MCF 10A (cell line): ENCODE measurements around the gene MGAT4B. TPM values are rescaled to one million over a fixed set of nuclear protein-coding genes. Genes with fewer than 3 reads are reported as not detected.
A peak's percentile ranks its signal among the peaks of the same experiment; 100 is the strongest.

Source experiments
- BruUV-seq: library from RNA; stranded (reverse); fragments of 400-500 nt; replicated peaks from 2 replicates; lab custom pipeline; 2021; lab: Mats Ljungman, UMichigan
- CTCF ChIA-PET: fragments of 300-600 bp; sonication (Branson Sonifier 250); formaldehyde crosslinking; extraction: SDS; loops from one replicate; lab custom pipeline; 2021; ENCODE audit warnings: antibody characterized with exemption, inconsistent platforms; lab: Yijun Ruan, JAX
- POLR2A ChIA-PET: fragments of 300-600, 350-650 bp; sonication (Branson Sonifier 250); formaldehyde crosslinking; extraction: SDS; loops from one replicate; lab custom pipeline; 2020; ENCODE audit warnings: antibody characterized with exemption, inconsistent platforms; lab: Yijun Ruan, JAX
- DNase-seq: peaks from one replicate; pipeline ENCODE4 v3.0.0-alpha.2; 2018; ENCODE audit not compliant: unreplicated experiment
- H3K27ac Mint-ChIP-seq: one replicate; pipeline ENCODE4 v1.8.0; 2022; ENCODE audit warnings: mild to moderate bottlenecking, low read depth, mixed read lengths; ENCODE audit not compliant: unreplicated experiment
- H3K27me3 Mint-ChIP-seq: one replicate; pipeline ENCODE4 v1.8.0; 2022; ENCODE audit warnings: mixed read lengths; ENCODE audit not compliant: insufficient read depth, unreplicated experiment
- H3K36me3 Mint-ChIP-seq: one replicate; pipeline ENCODE4 v1.8.0; 2022; ENCODE audit warnings: mild to moderate bottlenecking, moderate library complexity, mixed read lengths; ENCODE audit not compliant: insufficient read depth, unreplicated experiment
- H3K4me1 Mint-ChIP-seq: one replicate; pipeline ENCODE4 v1.8.0; 2022; ENCODE audit warnings: mixed read lengths; ENCODE audit not compliant: insufficient read depth, unreplicated experiment
- H3K4me3 Mint-ChIP-seq: one replicate; pipeline ENCODE4 v1.8.0; 2022; ENCODE audit warnings: mild to moderate bottlenecking, moderate library complexity, mixed read lengths; ENCODE audit not compliant: unreplicated experiment
- H3K9me3 Mint-ChIP-seq: one replicate; pipeline ENCODE4 v1.8.0; 2022; ENCODE audit warnings: mixed read lengths; ENCODE audit not compliant: unreplicated experiment
- intact Hi-C: fragments of 100-400 bp; cut with micrococcal nuclease; formaldehyde crosslinking; loops from 2 replicates; pipeline ENCODE4 v1.14.1; 2022
- total RNA-seq: library from RNA; stranded (reverse); gene quantifications from 2 replicates; pipeline ENCODE4 v1.2.3, GENCODE V29; 2022
- TF ChIP-seq, protein P1 (sequence below): fragments of 200-600 bp; IDR thresholded peaks from one replicate; pipeline ENCODE4 v1.8.0; 2022; ENCODE audit warnings: antibody characterized with exemption, mild to moderate bottlenecking; ENCODE audit not compliant: unreplicated experiment

The MGAT4B gene
- total RNA-seq, 1 experiment from 2014 or later: 153 TPM

DNA sequence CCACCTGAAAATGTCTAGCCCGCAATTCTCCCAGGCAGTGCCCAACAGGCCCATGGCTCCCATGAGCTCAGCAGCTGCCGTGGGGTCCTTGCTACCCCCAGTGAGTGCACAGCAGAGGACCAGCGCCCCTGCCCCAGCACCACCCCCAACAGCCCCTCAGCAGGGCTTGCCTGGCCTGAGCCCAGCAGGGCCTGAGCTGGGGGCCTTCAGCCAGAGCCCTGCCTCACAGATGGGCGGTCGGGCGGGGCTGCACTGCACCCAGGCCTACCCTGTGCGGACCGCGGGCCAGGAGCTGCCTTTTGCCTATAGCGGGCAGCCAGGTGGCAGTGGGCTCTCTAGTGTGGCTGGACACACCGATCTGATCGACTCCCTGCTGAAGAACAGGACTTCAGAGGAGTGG lies 32.2 kb downstream of the MGAT4B start:
- Mint-ChIP-seq H3K4me3 (no peak overlapping the region), H3K36me3 (peaks cover 98% of the 10 kb centered on the region), H3K4me1 (no peaks in the 10 kb centered on the region), H3K9me3 (no peaks in the 10 kb centered on the region), H3K27me3 (no peaks in the 10 kb centered on the region), H3K27ac (no peak overlapping the region)
- no TSS peak for BruUV-seq
- intact Hi-C loops: no loop called here
- DNase-seq: no peak
- CTCF ChIA-PET: interaction anchor here (1.1 kb wide), 1 partner anchor 11 kb away, joined by 8 read pairs; no protein-coding TSS in a partner anchor
- TF ChIP-seq, protein P1, sequence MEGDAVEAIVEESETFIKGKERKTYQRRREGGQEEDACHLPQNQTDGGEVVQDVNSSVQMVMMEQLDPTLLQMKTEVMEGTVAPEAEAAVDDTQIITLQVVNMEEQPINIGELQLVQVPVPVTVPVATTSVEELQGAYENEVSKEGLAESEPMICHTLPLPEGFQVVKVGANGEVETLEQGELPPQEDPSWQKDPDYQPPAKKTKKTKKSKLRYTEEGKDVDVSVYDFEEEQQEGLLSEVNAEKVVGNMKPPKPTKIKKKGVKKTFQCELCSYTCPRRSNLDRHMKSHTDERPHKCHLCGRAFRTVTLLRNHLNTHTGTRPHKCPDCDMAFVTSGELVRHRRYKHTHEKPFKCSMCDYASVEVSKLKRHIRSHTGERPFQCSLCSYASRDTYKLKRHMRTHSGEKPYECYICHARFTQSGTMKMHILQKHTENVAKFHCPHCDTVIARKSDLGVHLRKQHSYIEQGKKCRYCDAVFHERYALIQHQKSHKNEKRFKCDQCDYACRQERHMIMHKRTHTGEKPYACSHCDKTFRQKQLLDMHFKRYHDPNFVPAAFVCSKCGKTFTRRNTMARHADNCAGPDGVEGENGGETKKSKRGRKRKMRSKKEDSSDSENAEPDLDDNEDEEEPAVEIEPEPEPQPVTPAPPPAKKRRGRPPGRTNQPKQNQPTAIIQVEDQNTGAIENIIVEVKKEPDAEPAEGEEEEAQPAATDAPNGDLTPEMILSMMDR: no peak
- POLR2A ChIA-PET: interaction anchor here (1.2 kb wide), 1 partner anchor 42 kb away, joined by 3 read pairs; the partner anchor contains the start of gene MAML1

DNA sequence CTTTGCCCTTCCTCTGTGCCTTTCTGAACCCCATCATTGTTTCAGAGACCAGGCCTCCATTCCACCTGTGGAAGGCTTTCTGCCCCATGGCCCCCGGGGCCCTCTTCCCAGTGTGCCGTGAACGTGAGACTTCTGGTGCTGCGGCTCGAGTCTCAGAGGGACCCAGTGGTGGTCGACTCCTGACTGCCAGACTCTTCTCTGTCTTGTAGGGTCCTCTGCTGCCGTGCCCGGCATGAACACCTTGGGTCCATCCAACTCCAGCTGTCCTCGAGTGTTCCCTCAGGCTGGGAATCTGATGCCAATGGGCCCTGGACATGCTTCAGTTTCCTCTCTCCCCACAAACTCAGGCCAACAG lies 33.0 kb downstream of the MGAT4B start:
- Mint-ChIP-seq H3K36me3 (peaks cover 98% of the 10 kb centered on the region), H3K4me1 (no peaks in the 10 kb centered on the region), H3K27ac (peak overlapping the region; percentile 54), H3K4me3 (no peak overlapping the region), H3K9me3 (no peaks in the 10 kb centered on the region), H3K27me3 (no peaks in the 10 kb centered on the region)
- ChIA-PET POLR2A (no interaction called here), CTCF (interaction anchor here (1.1 kb wide), 1 partner anchor 11 kb away, joined by 8 read pairs; no protein-coding TSS in a partner anchor)
- no peak for DNase-seq
- TF ChIP-seq, protein P1: no peak
- BruUV-seq: no TSS peak
- intact Hi-C loops: no loop called here

DNA sequence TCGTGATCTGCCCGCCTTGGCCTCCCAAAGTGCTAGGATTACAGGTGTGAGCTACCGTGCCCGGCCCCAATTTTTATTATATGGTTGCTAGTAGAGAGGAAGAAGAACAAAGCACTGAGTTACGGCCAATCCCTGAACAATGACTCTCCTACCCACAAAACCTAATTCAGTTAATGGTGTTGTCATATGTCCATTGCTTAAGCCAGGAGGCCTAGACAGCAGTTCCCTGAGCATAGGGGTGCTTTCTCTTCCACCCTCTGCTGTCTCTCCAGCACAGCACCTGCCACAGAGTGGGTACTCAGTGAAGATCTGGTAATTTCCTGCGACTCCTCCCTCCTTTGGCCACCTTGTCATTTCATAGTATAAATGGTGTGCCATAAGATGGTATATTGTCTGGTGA lies 34.3 kb downstream of the MGAT4B start:
- Mint-ChIP-seq H3K27ac (no peak overlapping the region), H3K4me3 (no peak overlapping the region), H3K9me3 (no peaks in the 10 kb centered on the region), H3K27me3 (no peaks in the 10 kb centered on the region), H3K36me3 (peaks cover 95% of the 10 kb centered on the region), H3K4me1 (no peaks in the 10 kb centered on the region)
- ChIA-PET POLR2A (interaction anchor here (1.5 kb wide), 1 partner anchor 33 kb away, joined by 5 read pairs; no protein-coding TSS in a partner anchor), CTCF (interaction anchor here (1.8 kb wide), 1 partner anchor 10 kb away, joined by 7 read pairs; no protein-coding TSS in a partner anchor)
- intact Hi-C loops: no loop called here
- BruUV-seq: no TSS peak
- TF ChIP-seq, protein P1: no peak
- DNase-seq: no peak

DNA sequence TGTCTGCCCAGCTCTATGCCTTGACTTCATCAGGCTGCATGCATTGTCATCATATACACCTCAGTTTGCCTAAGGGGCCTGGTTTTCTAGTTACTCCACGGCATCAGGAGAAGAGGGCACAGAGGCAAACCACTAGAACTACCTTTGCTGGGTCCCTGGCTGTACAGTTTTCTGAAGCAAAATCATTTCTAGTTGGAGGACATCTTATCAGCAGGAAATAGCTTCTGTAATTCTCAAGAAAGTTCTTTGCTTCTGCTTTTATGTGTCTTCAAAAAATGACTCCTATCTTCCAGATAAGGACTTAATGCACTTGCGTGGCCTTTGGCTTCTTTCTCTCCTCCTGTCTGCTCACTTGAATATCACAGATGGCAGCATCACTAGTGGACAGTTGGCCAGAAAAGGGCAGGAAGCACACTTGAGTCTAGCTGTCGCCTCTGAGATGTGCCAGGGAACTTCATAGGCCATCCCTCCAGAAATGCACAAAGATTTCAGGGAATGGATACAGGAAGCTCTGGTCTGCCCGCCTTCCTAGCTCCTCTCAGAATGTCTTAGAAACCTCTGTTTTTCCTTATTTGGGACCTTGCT lies 35.3 kb downstream of the MGAT4B start:
- POLR2A ChIA-PET: interaction anchor here (0.7 to 1.5 kb wide), 5 partner anchors 9 to 49 kb away, joined by 3 to 5 read pairs (median 4); partner anchors contain the start of genes MAML1 and SQSTM1
- H3K36me3 Mint-ChIP-seq: peaks cover 95% of the 10 kb centered on the region

More for the DNA sequence above, 35.3 kb downstream of the MGAT4B start:
- Mint-ChIP-seq H3K4me1 (no peaks in the 10 kb centered on the region), H3K27me3 (no peaks in the 10 kb centered on the region), H3K9me3 (no peaks in the 10 kb centered on the region), H3K4me3 (no peak overlapping the region), H3K27ac (no peak overlapping the region)
- TF ChIP-seq, protein P1: no peak
- DNase-seq: no peak
- intact Hi-C loops: no loop called here
- CTCF ChIA-PET: interaction anchor here (0.6 to 1.9 kb wide), 3 partner anchors 9 to 551 kb away, joined by 5 to 14 read pairs (median 7); no protein-coding TSS in a partner anchor
- BruUV-seq: no TSS peak
